HPDE6-E6E7 (cell line): ENCODE results near the gene DPP8.
A peak's percentile ranks its signal among the peaks of the same experiment; 100 is the strongest.
"Not testable (repeated sequence)": the region's sequence is repeated elsewhere in the genome, so short reads cannot be mapped to it uniquely, and the experiment has no call there.

ENCODE experiments used
- DNase-seq: peaks from one replicate; pipeline ENCODE4 v3.0.0; 2011; ENCODE audit warnings: missing footprints; ENCODE audit errors: extremely low spot score

DPP8 gene

DNA sequence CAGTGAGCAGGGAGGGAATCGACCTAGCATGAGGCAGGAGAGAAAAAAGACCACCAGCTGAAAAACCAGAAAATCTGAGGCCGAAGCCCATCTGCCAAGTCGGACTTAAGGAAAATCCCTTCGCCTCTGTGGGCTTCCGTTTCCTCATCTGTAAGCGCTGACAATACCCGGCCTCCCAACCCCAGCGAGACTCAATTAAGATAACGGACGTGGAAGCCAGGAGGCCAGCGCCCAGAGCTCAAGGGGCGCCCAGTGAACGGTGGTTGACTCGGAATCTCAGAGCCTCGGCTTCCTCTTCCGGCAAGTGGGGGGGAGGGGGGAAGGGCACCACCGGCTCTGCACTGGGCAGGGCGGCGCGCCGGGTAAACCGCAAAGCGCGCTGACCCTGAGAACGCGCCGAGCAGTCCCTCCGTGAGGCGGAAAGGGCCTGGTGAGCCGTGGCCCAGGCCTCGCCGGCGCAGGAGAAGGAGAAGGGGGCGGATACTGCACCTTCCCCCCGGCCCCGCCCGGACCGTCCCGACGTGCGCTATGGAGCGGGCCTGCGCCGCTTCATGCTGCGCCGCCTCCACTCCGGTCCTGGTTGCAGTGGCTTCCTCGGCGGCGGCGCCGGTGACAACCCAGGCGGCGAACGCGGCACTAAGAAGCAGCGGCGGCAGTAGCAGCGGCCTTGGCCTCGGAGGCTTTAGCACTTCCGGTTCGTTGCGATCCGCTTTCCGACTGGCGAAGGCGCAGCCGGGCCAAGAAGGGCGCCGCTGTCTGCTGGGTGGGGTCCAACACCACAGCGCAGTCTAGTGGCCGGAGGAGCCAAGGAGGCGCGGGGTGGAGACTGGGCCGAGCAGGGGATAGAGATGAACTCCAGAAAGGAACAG lies at the start of gene DPP8:
TSS of gene DPP8 (minus strand) at position 693 of the 869 bp plus-strand sequence. CDS start 5,136 bp downstream, outside the sequence.
- DNase-seq, result peak; percentile 87

DNA sequence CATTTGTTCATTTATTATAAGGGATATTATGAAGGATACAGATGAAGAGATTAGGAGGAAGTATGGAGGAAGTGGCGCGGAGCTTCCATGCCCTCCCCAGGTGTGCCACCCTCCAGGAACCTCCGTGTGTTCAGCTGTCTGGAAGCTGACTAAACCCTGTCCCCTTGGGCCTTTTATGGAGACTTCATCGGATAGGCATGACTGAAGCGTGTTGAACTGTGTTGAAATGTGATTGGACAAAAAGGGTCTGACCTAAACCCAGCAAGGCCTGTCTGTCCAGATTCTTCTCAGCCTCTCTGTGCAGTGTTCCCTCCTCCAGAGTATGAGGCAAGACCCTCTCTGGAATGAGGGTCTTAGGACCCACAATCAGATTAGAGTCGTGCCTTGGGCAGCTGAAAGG lies 44.4 kb upstream of the DPP8 start:
- no peak for DNase-seq

DNA sequence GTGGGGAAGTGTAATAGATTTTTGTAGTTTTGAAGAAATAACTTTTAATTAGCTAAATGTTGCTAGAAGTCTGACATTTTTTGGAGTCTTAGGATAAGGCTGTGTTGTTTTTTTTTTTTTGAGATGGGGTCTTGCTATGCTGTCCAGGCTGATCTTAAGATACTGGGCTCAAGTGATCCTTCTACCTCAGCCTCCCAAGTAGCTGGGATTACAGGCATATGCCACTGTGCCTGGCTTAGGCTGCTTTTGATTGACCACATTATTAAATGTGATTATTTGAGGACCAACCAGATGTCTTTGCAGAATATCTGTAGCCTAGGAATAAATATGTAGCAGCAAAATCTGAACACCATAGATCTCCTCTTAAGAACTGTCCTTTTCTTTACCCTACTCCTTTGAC lies 42.5 kb upstream of the DPP8 start:
- DNase-seq, result no peak

DNA sequence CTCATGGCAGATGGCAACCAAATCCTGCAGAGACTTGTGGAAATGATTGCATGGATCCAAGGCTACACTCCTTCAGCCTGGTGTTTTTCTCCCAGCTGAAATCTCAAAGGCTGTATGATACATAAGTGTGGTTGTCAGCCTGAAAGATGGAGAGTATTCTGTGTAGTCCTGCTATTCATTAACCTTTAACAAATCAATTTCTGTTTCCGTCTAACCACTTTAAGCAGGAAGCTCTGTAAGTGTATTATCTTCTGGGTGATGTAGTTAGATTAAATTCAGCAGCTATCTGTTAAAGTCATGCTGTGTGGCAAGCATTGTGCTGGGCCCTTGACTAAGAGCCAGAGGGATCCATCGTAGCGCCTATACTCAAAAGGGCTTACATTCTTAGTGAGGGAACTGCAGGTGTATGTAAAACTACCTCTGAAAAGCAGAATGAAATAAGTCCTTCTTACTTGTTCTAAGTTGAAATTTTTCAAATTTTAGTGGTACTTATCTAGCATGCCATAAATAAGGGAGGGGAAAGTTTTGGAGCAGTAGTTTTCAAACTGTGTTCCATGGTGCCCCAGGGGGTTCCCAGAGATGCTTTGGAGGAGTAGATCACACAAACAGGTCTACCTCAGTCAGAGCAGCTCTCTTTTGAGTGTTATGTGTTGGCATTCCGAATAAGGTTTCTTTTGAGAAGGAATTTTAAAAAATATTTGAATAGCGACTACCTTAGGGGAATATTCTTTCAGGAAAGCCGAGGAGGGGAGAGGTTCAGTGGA lies 41.7 kb upstream of the DPP8 start:
- DNase-seq, result no peak

DNA sequence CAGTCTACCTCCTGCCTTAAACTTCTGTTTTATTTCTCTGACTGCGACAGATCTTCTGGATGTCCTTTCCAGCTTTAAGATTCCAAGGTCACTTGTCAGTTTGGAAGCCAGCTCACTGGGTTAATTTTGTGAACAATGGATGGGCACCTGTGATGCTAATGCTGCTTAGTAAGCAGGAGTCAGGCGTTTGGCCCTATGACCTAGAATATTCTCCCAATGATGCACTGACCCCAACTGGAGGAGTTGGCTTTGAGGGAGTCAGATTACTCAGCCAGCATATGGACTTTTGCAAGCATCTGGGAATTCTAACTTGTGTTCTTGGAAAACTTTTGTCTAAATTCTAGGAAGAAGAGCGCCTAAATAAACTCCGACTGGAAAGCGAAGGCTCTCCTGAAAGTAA lies 40.8 kb upstream of the DPP8 start:
- no peak for DNase-seq

DNA sequence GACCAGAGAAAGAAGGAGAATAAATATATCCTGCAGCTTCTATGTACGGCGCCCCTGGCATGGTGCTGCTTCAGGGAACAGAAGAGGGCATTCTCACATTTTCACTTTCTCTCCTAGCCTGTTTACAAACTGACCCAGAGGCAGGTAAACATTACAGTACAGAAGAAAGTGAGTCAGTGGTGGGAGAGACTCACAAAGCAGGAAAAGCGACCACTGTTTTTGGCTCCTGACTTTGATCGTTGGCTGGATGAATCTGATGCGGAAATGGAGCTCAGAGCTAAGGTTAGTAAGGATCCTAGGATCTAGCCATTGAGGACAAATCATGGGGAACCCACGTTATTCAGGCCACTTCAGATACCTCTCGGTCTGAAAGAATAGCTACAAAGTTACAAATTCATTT lies 39.1 kb upstream of the DPP8 start:
- no peak for DNase-seq

DNA sequence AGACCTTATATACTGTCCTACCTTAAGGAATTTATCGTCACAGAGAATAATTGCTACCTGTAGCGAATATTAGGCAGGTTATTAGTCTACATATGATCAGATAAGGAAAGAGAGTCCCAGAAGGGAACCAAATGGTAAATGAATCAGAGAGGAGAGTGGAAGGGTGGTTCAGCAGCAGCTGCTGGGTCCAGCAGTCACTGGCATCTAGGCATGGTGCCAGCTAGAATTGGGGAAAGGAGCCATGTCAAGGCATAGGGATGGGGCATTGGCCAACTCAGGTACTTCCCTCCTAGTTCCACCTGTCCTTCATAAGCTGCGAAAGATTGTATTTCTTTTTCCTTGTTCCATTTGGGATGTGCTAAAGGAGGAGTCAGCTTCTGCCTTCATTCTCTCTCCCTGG lies 36.2 kb upstream of the DPP8 start:
- no peak for DNase-seq

DNA sequence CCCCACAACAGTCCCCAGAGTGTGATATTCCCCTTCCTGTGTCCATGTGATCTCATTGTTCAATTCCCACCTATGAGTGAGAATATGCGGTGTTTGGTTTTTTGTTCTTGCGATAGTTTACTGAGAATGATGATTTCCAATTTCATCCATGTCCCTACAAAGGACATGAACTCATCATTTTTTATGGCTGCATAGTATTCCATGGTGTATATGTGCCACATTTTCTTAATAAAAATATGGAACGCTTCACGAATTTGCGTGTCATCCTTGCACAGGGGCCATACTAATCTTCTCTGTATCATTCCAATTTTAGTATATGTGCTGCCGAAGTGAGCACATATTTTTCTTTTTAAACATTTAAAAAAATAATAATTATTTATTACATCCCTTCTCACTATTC lies 35.4 kb upstream of the DPP8 start:
- not testable (repeated sequence) for DNase-seq

DNA sequence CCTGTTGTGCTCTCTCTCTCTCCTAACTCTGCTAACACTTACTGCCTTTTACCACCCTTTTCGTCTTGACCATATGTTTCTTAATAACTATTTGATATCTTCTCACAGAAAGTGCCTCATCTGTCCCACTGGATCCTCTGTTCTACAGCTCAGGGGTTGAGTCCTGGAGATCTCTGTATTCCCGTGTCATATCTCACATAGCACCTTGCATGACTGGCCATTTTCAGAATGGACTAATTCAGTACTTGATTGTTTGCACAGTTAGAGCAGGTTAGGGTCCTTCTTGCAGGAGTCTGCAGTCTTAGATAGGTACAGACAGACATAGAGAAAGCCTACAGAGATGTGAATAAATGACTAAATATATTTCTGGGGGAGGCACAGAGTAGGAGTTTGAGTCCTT lies 33.7 kb upstream of the DPP8 start:
- DNase-seq, result no peak

DNA sequence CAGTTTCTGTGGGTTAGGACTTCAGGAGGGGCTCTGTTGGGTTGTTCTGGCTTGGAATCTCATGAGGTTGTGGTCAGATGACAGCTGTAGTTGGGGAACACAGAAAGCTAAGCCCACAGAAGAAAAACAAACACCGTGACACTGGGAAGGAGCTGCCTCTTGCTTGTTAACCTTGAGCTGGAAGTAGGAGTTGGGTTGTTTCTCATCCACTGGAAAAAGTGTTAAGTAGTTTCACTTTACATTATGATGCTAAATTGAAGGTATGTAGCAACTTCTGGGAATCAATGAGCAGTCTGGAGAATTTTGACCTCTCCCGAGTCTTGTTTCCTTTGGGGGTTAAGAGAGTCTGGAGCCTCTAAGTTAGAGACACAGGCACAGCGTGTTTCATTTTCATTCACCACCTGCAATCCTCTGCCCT lies 33.2 kb upstream of the DPP8 start:
- DNase-seq, result no peak

DNA sequence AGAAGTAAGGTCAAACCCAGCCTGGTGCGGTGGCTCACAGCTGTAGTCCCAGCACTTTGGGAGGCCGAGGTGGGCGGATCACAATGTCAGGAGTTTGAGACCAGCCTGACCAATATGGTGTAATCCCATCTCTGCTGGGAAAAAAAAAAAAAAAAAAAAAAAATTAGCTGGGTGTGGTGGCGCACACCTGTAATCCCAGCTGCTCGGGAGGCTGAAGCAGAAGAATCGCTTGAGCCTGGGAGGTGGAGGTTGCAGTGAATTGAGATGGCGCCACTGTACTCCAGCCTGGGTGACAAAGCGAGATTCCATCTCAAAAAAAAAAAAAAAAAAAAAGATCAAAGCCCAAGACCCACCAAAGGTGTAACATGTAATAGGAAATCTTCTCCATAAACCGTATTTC lies 31.8 kb upstream of the DPP8 start:
- not testable (repeated sequence) for DNase-seq

DNA sequence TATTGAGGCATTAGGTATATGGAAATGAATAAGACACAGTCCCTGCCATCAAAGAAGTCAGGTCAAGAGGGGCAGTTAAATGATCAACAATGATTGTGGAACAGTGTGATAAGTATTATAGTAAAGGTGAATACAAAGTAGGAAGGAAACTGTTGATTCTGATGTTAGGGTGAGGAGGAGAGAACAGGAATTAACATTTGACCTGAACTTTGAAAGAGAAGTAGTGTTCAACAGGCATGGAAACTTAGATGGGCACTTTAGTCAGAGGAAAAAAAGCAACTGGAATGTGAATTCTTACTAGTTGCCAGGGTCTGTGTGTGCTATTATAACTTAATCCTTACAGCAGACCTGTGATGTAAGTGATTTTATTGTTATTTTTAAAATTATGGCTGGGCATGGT lies 30.4 kb upstream of the DPP8 start:
- DNase-seq, result no peak

DNA sequence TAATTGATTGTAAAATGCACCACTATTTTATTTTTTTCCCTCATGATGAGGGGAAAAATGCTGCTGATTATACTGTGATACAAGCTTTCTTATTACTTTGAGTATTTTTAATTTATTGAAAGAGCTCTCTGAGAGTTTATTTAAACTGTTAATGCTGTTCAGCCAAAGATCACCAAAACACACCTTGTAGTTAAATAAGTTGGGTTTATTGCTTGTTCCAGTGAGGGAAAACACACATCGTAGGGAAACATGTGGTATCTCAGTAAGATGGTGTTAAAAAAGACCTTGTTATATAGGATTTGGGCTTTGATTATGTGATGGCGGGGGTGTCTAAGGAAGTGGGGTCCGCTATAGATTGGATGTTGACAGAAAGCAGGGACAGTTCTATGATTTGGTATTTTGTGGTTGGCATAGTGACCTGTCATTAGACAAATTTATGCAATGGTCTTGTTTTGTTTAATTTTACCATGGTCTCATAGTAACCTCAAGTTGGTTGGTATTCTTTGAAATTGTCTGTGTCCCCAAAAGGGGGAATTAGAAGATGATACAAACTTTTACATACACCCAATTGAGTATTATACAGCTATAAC lies 23.8 kb upstream of the DPP8 start:
- DNase-seq, result no peak

DNA sequence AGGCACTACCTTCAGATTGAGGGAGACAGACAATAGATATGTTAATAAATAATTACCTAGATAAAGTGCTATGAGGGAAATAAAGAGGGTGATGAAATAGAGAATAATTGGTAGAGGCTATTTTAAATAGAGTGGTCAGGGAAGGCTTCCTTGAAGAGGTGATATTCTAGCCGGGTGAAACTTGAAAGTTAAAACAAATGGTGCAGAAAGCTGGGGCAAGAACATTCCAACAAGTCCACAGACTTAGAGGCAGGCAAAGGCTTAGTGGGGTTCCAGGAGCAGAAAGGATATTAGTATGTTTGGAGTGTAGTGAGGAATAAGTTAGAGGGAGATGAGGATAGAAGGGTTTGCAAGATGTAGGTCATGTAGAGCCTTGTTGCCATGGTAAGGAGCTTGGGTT lies 22.8 kb upstream of the DPP8 start:
- no peak for DNase-seq

DNA sequence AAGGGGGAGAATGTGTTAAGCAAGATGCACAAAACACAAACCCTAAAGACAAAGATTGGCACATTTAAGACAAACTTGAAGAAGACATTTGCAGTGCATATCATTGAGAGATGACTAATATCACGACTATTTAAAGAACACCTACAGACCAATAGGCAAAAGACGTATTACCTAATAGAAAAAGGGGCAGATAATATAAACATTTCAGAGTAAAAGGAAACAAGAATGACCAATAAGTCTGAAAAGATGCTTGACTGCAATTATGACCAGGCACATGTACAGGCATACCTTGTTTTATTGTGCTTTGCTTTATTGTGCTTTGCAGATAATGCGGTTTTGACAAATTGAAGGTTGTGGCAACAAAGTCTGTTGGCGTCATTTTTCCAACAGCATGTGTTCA lies 17.7 kb upstream of the DPP8 start:
- DNase-seq, result no peak

DNA sequence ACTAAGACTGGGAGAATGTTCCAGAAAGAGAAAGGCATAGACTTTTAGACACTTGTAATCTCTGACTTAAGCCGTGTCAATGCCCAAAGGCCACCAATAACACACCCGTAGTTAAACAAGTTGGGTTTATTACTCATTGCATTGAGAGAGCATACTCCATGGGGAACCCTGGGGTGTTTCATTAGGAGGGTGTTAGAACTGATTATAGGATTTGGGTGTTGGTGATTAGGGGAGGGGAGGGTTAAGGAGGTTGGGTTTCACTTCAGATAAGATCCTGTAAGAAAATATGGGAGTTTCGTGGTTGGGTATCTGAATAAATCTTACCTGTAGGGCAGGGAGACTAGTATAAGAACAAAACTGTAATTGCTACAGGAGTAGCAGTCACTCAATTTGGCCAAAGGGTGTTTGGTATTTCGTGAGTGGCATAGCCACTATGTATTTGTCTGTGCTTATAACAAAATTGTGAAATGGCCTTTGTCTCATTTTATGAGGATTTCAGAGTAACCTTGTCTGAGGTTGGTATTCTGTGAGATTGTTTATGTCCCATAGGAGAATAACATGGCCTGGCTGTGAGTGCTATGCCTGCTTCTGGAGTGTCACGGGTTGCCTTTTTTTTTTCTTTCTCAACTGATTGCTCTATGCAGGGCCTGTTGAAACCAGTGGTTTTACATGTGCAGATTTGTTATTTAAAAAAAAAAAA lies 15.7 kb upstream of the DPP8 start:
- no peak for DNase-seq

DNA sequence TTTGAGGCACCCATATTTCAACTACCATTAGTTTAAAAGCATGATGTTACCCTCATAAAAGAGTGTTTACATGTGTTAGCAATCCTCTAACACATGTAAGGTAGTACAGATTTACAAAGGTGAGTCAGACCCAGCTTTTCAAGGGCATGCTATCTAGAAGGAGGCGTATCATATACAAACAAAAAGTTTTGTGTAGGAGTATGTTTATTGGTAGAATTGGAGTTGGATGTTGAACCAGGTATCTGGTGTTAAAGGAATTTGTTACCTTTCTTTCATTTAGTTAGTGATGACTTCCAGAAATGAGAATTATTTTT lies 15.2 kb upstream of the DPP8 start:
- peak; percentile 32 for DNase-seq

DNA sequence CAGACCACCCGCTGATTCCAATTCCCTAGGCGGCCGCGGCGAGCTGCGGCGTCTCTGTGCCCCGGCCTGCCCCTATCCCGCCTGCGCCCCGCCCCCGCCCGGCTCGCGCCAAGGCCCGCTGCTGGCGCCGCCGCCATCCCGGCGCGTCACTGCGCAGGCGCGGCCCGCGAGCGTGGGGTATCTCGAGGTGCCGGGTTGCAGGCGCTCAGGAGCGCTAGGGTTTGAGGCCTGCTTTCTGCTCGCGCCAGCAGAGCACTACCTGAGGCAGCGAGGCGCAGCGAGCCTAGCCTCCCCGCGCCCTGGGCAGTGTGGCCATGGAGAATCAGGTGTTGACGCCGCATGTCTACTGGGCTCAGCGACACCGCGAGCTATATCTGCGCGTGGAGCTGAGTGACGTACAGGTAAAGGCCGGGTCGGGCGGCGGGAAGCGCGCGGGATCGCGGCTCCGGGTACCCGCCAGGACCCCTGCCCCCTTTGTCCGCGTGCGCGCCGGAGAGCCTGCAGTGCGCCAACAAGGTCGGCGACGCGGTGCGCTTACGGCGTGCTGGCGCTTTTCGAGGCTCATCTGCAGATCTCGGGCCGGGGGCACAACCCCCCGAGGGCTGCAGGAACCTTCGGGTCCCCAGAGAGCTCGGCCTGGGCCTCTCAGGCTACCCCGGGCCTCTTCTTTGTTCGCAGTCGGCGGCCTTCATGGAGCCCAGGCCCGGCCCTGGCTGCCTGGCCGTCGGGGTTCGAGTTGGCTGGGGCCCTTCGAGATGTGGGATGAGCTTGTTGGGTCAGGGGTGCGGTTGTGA lies 13.0 kb upstream of the DPP8 start, which contains the start of gene HACD3:
TSS of gene HACD3 (plus strand) at position 146 of the 794 bp plus-strand sequence. CDS start at position 315, 169 bp downstream.
- peak; percentile 86 for DNase-seq

DNA sequence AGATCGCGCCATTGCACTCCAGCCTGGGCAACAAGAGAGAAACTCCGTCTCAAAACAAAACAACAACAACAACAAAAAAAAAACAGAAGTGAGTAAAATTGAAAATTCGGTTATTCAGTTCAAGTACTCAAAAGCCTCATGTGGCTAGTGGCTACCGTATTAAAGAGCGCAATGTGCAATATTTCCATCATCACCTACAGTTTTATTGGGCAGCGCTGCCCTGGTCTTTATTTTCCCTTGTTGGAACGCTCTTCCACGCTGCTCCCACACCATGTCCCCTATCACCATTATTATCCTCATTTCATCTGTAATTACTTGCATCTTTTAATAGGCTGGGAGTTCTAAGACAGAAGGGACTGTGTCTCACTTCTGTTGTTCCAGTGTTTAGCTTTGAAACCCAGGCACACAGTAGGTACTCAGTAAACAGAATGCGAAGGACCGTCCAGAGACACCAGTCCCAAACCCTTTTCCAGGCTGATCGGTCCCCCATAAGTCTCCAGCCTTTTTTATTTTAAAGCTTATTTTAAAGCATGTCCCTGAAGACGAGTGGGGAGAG lies 12.4 kb upstream of the DPP8 start:
- DNase-seq, result no peak

DNA sequence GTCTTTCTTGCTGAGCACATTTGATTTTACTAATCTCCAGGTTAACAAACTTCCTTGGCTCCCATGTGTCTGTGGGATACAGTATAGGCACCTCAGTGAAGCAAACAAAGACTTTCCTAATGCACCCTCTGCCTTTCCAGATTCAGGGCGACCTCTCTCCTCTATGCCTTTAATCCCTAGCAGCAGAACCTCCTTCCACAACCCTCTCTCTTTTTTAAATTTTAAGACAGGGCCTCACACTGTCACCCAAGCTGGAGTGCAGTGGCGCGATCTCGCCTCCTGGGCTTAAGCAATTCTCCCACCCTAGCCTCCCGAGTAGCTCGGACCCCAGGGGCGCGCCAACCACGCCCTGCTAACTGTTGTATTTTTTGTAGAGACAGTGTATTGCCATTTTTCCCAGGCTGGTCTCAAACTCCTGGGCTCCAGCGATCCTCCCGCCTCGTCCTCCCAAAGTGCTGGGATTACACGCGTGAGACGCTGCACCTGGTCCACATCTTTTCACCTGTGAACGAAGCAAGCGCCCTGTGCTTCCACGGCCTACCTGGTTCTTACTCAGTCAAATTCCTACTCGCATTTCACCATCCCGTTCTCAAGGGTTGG lies 11.1 kb upstream of the DPP8 start:
- no peak for DNase-seq

DNA sequence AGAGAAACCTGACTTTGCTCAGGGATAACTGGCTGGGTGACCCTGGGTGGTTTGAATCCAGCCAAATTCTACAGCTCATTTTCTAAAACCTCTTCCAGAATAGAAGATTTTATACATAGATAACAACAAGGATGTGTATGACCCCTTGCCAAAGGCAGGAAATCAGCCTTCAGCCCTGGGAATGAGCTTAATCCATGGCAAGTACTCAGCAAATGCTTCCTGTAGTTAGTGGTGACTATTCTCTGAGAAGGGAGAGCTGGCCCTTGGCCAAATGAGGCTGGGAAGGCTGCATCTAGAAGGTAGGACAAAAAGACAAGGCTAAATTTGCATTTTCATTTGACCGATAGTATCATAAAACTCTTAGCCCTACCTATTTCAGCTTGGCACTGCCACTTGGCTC lies 8.1 kb upstream of the DPP8 start:
- DNase-seq, result no peak
